CD14-positive monocyte (primary cell): ENCODE data around the gene FUZ. TPM values are rescaled to one million over a fixed set of nuclear protein-coding genes. Genes with fewer than 3 reads are reported as not detected.

Experiments used
- DNase-seq, 3 donors: peaks; one replicate each; pipeline ENCODE4 v3.0.0-alpha.2; 2011 to 2022
- H2AFZ ChIP-seq: 2 replicates; pipeline ENCODE4 v1.6.0; 2012; ENCODE audit warnings: mild to moderate bottlenecking, low read depth, low read length, inconsistent platforms; ENCODE audit not compliant: insufficient read depth, poor library complexity, severe bottlenecking
- H3K27ac ChIP-seq, 2 donors: 1 replicate in 1 of 2; 2 replicates in 1 of 2; pipeline ENCODE4 v1.5.1; 2012 to 2013; ENCODE audit warnings: low read length in 2 of 2, control low read depth in 1 of 2, inconsistent platforms in 1 of 2, low read depth in 1 of 2, mild to moderate bottlenecking in 1 of 2
- H3K27me3 ChIP-seq, 2 donors: one replicate each; pipeline versions ENCODE4 v1.6.0 to v1.6.1; 2011 to 2013; ENCODE audit warnings: low read length in 2 of 2; ENCODE audit not compliant: control insufficient read depth in 2 of 2, insufficient read depth in 2 of 2
- H3K36me3 ChIP-seq, 2 donors: replicated peaks in 1 of 2; 1 replicate in 1 of 2; 2 replicates in 1 of 2; pipeline versions ENCODE4 v1.5.1 to v1.6.1; 2012 to 2013; ENCODE audit warnings: low read length in 2 of 2, control low read depth in 1 of 2, inconsistent platforms in 1 of 2, mild to moderate bottlenecking in 1 of 2; ENCODE audit not compliant: insufficient read depth in 2 of 2, control insufficient read depth in 1 of 2
- H3K4me1 ChIP-seq, 2 donors: 1 replicate in 1 of 2; 2 replicates in 1 of 2; pipeline versions ENCODE4 v1.5.1 to v1.6.1; 2012 to 2013; ENCODE audit warnings: low read length in 2 of 2, control low read depth in 1 of 2, inconsistent platforms in 1 of 2, mild to moderate bottlenecking in 1 of 2, moderate library complexity in 1 of 2; ENCODE audit not compliant: insufficient read depth in 2 of 2, control insufficient read depth in 1 of 2
- H3K4me2 ChIP-seq: replicated peaks from 2 replicates; pipeline ENCODE3; 2012; ENCODE audit warnings: low read length, moderate library complexity, mild to moderate bottlenecking; ENCODE audit not compliant: poor library complexity, severe bottlenecking; ENCODE audit errors: extremely low read depth
- H3K4me3 ChIP-seq, 3 experiments: fragments of 200-600 bp in 1 of 3; sonication (generic) in 1 of 3; replicated peaks in 1 of 3; 1 replicate in 2 of 3; 2 replicates in 1 of 3; pipeline ENCODE4 v1.5.1; 2011 to 2013; ENCODE audit warnings: low read length in 3 of 3, mild to moderate bottlenecking in 3 of 3, control low read depth in 2 of 3, low read depth in 2 of 3, inconsistent platforms in 1 of 3, moderate library complexity in 1 of 3
- H3K79me2 ChIP-seq: 2 replicates; pipeline ENCODE4 v1.6.0; 2012; ENCODE audit warnings: mild to moderate bottlenecking, control low read depth, inconsistent platforms, low read length, moderate library complexity; ENCODE audit not compliant: insufficient read depth
- H3K9ac ChIP-seq: 2 replicates; pipeline ENCODE4 v1.6.0; 2017; ENCODE audit warnings: low read length, mild to moderate bottlenecking; ENCODE audit not compliant: insufficient read depth, poor library complexity, severe bottlenecking
- H3K9me3 ChIP-seq, 2 donors: replicated peaks in 1 of 2; 1 replicate in 1 of 2; 2 replicates in 1 of 2; pipeline versions ENCODE4 v1.5.1 to v1.6.1; 2012 to 2013; ENCODE audit warnings: low read length in 2 of 2, control low read depth in 1 of 2; ENCODE audit not compliant: control insufficient read depth in 1 of 2, insufficient read depth in 1 of 2
- H4K20me1 ChIP-seq: 2 replicates; pipeline ENCODE4 v1.6.0; 2012; ENCODE audit warnings: mild to moderate bottlenecking, low read length, control low read depth, moderate library complexity; ENCODE audit not compliant: insufficient read depth
- H3K27ac Mint-ChIP-seq, 7 donors: one replicate each; pipeline ENCODE4 v1.8.0; 2020; ENCODE audit warnings: mild to moderate bottlenecking in 7 of 7, mixed read lengths in 7 of 7, moderate library complexity in 6 of 7, inconsistent platforms in 2 of 7
- H3K27me3 Mint-ChIP-seq, 3 donors: one replicate each; pipeline ENCODE4 v1.8.0; 2021 to 2022; ENCODE audit warnings: low read depth in 3 of 3, mild to moderate bottlenecking in 3 of 3, mixed read lengths in 3 of 3, moderate library complexity in 3 of 3, inconsistent platforms in 1 of 3
- H3K36me3 Mint-ChIP-seq, 2 donors: one replicate each; pipeline ENCODE4 v1.8.0; 2020; ENCODE audit warnings: mixed read lengths in 2 of 2, inconsistent platforms in 1 of 2, mild to moderate bottlenecking in 1 of 2
- H3K4me1 Mint-ChIP-seq: one replicate; pipeline ENCODE4 v1.8.0; 2020; ENCODE audit warnings: mild to moderate bottlenecking, mixed read lengths
- H3K4me3 Mint-ChIP-seq, 2 donors: one replicate each; pipeline ENCODE4 v1.8.0; 2020; ENCODE audit warnings: mild to moderate bottlenecking in 2 of 2, mixed read lengths in 2 of 2, moderate library complexity in 1 of 2
- H3K9me3 Mint-ChIP-seq, 7 donors: one replicate each; pipeline ENCODE4 v1.8.0; 2020 to 2022; ENCODE audit warnings: mixed read lengths in 7 of 7, mild to moderate bottlenecking in 6 of 7, moderate library complexity in 6 of 7, inconsistent platforms in 2 of 7
- WGBS: methylation state at CpG from one replicate; pipeline ENCODE4 v1.1.5; 2013; ENCODE audit warnings: missing lambda C conversion rate; ENCODE audit not compliant: insufficient coverage; 5-methylcytosine and 5-hydroxymethylcytosine counted together
- intact Hi-C, 2 donors: fragments of 100-400 bp; cut with micrococcal nuclease; formaldehyde crosslinking; loops; one replicate each; pipeline versions ENCODE4 v1.15.0 to v1.15.1; 2023
- polyA plus RNA-seq, 3 donors: library from polyadenylated mRNA; depleted of rRNA in 1 of 3; unstranded in 2 of 3; stranded (reverse) in 1 of 3; fragments of 300-500 nt in 2 of 3; fragments of >200 nt in 1 of 3; fragmentation: Illumina TruSeq in 2 of 3; gene quantifications; 1 replicate in 2 of 3; 2 replicates in 1 of 3; pipeline ENCODE4 v1.2.3, GENCODE V29; 2012 to 2021
- TF ChIP-seq, protein P1 (sequence below): fragments of 200-600 bp; IDR thresholded peaks from one replicate; pipeline ENCODE4 v1.8.0; 2022; ENCODE audit warnings: antibody characterized with exemption, mild to moderate bottlenecking

The FUZ gene
- polyA plus RNA-seq, 3 donors = 5.3 to 16.7 (median 5.3) TPM

DNA sequence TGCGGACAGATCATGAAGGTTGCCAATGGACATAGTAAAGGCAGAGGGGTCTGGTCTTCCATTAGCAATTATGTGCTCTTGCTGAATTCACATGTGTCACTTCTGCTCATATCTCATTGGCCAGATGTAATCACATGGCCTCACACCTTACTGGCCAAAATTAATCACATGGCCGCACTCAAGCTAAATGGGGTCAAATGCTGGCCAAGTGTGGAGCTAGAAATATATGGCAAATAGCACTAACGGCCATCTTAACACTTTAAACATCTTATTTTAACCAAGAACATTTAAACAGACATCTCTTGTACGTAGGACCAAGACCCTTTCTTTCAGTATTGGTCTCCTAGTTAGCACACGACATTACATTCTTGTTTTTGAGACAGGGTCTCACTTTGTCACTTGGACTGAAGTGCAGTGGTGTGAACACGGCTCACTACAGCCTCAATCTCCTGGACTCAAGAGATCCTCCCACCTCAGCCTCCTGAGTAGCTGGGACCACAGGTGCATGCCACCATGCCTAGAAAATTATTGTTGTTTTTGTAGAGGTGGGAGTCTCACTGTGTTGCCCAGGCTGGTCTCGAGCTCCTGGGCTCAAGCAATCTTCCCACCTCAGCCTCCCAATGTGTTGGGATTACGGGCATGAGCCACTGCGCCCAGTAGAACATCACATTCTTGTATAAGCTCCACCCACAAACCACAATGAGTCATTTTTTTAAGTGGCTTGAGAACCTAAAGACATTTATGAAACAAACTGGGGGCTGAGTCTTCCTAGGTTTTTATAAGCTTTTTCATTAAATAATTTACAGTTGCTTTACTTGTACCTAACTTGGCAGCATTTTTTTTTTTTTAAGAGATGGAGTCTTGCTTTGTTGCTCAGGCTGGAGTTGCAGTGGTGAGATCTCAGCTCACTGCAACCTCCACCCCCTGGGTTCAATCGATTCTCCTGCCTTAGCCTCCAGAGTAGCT, 34.9 kb upstream of the FUZ start:
- H3K9me3 Mint-ChIP-seq = peaks cover 4 to 11% (median 8%) of the 10 kb centered on the region in 7 donors
- 97% methylated on average over 6 of the region's 10 CpGs for WGBS
- Histone ChIP-seq H4K20me1 (peaks cover 14% of the 10 kb centered on the region), H3K79me2 (peaks cover 13% of the 10 kb centered on the region), H3K4me1 (peaks cover 49 to 63% of the 10 kb centered on the region in 2 donors), H3K4me3 (peak overlapping the region in 1 of 3 experiments; percentile 46), H2AFZ (no peak overlapping the region), H3K27ac (peak overlapping the region; percentile 11 to 49), H3K9ac (no peak overlapping the region), H3K9me3 (peaks cover 4% of the 10 kb centered on the region in 2 donors), H3K27me3 (peaks cover 7 to 12% of the 10 kb centered on the region in 2 donors), H3K4me2 (peak overlapping the region; percentile 33), H3K36me3 (no peaks in the 10 kb centered on the region)
- peaks cover 53% of the 10 kb centered on the region for H3K4me1 Mint-ChIP-seq
- intact Hi-C loops = no loop called here
- TF ChIP-seq, protein P1, sequence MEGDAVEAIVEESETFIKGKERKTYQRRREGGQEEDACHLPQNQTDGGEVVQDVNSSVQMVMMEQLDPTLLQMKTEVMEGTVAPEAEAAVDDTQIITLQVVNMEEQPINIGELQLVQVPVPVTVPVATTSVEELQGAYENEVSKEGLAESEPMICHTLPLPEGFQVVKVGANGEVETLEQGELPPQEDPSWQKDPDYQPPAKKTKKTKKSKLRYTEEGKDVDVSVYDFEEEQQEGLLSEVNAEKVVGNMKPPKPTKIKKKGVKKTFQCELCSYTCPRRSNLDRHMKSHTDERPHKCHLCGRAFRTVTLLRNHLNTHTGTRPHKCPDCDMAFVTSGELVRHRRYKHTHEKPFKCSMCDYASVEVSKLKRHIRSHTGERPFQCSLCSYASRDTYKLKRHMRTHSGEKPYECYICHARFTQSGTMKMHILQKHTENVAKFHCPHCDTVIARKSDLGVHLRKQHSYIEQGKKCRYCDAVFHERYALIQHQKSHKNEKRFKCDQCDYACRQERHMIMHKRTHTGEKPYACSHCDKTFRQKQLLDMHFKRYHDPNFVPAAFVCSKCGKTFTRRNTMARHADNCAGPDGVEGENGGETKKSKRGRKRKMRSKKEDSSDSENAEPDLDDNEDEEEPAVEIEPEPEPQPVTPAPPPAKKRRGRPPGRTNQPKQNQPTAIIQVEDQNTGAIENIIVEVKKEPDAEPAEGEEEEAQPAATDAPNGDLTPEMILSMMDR = no peak
- H3K27ac Mint-ChIP-seq = peak overlapping the region; percentile 66 to 90 (median 81)
- peak; percentile 58 to 79 (median 71) for DNase-seq
- H3K27me3 Mint-ChIP-seq = peaks cover 13 to 14% (median 13%) of the 10 kb centered on the region in 3 donors
- peaks cover 8 to 9% of the 10 kb centered on the region in 2 donors for H3K36me3 Mint-ChIP-seq
- H3K4me3 Mint-ChIP-seq = peak overlapping the region in 1 of 2 donors; percentile 57

DNA sequence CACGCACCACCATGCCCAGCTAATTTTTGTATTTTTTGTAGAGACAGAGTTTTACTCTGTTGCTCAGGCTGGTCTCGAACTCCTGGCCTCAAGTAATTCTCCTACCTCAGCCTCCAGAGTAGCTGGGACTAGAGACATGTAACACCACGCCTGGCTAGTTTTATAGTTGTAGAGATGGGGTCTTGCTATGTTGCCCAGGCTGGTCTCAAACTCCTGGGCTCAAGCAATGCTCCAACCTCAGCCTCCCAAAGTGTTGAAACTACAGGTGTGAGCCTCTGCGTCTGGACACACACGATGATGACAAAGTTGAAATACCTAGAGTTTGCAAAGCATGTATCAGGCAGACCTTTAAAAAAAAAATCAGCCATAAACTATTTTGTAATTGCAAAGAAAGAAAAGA, 33.3 kb upstream of the FUZ start:
- Histone ChIP-seq H3K4me2 (no peak overlapping the region), H3K4me3 (no peak overlapping the region), H3K9me3 (peaks cover 0 to 4% of the 10 kb centered on the region in 2 donors), H3K36me3 (no peaks in the 10 kb centered on the region), H3K27ac (no peak overlapping the region), H3K79me2 (no peaks in the 10 kb centered on the region), H4K20me1 (no peaks in the 10 kb centered on the region), H3K27me3 (no peaks in the 10 kb centered on the region), H2AFZ (no peak overlapping the region), H3K4me1 (peaks cover 40 to 49% of the 10 kb centered on the region in 2 donors), H3K9ac (no peak overlapping the region)
- Mint-ChIP-seq H3K27ac (peak overlapping the region in 1 of 7 donors; percentile 40), H3K27me3 (peaks cover 0 to 3% (median 2%) of the 10 kb centered on the region in 3 donors), H3K4me3 (no peak overlapping the region), H3K36me3 (peaks cover 1 to 4% of the 10 kb centered on the region in 2 donors), H3K9me3 (peaks cover 4 to 9% (median 7%) of the 10 kb centered on the region in 7 donors), H3K4me1 (peaks cover 41% of the 10 kb centered on the region)
- DNase-seq = no peak
- TF ChIP-seq, protein P1 = no peak
- intact Hi-C loops = no loop called here
- 100% methylated on average over 1 of the region's 5 CpGs for WGBS
